CD4-positive, alpha-beta T cell treated with Interleukin-17A for 1 hour (primary cell): Measurements from ENCODE around the gene FOXRED1.
"Not testable (repeated sequence)": the region's sequence is repeated elsewhere in the genome, so short reads cannot be mapped to it uniquely, and the experiment has no call there.

Experiments
- DNase-seq: peaks from one replicate; pipeline ENCODE4 v3.0.0-alpha.2; 2020

FOXRED1 gene

DNA sequence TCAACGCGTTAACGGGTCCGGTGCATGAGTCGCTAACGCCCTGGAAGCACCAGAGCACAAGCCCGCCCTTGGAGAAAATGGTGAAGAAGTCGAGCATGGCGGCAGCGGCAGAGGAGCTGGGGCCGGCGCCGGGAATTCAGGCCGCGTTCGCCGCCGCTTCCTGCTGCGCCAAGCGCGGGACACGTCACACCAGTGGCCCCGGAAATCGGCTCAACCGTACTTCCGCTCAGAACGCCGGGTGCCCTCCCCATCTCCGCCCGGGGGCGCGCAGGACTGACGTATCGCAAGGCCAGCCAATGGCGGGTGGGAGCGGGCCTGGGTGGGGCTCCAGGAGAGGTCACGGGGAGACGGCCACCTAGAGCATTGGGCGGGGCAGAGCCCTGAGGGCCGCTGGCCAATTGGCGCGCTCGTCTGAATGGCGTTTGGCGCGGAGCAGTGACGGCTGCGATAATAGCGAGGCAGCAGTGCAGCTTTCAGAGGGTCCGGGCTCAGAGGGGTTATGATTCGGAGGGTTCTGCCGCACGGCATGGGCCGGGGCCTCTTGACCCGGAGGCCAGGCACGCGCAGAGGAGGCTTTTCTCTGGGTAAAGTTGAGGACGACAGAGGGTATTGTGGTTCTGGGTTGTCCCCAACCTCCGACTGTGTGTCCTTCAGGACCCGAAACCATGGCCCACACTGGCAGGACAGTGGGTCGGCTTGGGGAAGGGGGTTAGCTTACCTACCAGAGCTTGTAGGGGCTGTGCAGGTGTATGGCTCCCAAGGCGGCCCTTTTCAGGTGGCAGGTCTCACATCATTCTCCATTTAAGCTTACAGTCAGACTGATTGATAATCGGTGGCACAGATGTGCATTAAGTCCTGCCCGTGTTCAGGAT is at the start of gene FOXRED1, which contains the start of gene SRPRA:
Gene FOXRED1, plus strand, starts transcription at position 447 of the 872 bp plus-strand sequence. Its CDS starts 53 bp downstream, at position 500.
Gene SRPRA, minus strand, starts transcription at position 188 of the 872 bp plus-strand sequence. Its CDS starts 91 bp downstream, at position 97.
- DNase-seq = peak; percentile 99

DNA sequence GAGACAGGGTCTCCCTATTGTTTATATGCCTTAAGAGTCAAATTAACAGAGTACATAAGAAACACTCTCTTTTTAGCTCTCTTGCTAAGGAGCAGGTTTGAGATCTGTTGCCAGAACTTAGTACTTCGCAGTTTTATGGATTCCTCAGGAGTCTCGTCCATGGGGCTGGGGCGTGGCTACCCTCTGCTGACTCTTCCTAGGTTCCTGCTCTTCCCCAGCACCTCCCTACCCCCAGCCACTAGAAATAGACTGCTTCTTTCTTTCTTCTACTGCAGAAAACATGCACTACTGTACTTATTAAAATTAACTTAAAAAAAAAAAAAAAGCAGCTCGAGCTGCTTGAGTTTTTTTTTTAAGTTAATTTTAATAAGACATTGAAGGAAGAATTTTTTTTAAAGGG is 49.4 kb upstream of the FOXRED1 start:
- DNase-seq = no peak

GRCh38 chr11:126224647-126225294 is 44.2 kb upstream of the FOXRED1 start:
- DNase-seq = no peak

DNA sequence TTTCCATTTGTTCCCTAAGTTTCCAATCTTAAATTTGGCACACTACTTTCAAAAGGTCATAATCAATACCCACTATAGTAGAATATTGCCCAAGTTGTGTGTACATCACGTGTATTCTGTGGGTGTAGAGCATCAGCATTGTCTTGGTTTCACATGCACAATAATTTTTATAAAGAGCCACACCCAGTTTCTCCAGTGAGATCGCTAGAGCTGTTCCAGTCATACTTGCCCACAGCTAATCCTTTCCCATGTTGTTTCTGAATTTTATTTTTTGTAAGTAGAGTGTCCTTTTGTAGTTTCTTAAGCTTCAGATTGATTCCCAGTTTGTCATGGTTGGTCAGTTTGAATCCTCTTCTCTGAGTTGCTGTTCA is 43.7 kb upstream of the FOXRED1 start:
- DNase-seq = no peak

DNA sequence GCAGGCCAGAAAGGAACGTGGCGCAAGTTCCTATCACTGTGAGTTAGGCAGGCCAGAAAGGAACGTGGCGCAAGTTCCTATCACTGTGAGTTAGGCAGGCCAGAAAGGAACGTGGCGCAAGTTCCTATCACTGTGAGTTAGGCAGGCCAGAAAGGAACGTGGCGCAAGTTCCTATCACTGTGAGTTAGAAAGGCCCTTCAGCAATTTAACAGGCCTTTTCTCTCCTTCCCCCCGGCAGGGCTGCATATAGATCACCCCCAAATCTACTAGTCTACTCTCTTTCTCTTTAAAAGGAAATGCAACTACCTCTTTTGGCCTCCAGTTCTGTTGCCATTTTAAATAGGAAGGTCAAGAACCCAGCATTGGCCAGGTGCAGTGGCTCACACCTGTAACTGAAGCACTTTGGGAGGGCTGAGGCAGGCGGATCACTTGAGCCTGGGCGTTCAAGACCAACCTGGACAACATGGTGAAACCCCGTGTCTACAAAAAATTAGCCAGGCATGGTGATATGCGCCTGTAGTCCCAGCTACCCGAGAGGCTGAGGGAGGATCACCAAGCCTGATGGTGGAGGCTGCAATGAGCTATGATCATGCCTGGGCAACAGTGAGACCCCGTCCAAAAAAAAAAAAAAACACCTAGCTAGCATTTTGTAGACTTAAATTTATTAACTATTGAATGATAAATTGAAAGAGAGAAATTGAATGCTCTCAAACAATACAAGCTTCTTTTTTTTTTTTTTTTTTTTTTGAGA is 42.4 kb upstream of the FOXRED1 start:
- DNase-seq = no peak

- DNase-seq = no peak
These were observed 39.0 kb upstream of the FOXRED1 start for GRCh38 chr11:126229858-126230540.

- no peak for DNase-seq
These were observed 37.1 kb upstream of the FOXRED1 start for GRCh38 chr11:126231725-126232459.

DNA sequence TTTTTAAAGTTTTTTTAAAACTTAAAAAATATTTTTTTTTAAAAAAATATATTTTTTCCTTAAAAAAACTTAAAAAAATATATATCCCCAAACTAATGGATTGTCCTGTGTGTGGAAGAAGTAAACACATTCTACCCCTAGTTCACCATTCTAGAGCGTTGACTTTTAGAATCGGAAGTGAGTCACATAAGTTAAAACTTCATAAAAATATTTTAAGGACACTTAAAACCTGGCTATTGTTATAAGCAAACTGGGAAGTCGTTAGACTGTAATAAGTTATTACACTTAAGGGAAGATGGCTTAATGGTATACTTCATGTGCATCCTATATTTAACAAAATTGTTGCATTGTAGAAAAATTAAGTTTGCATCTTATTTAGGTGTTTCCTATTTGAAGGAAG is 36.3 kb upstream of the FOXRED1 start:
- no peak for DNase-seq

DNA sequence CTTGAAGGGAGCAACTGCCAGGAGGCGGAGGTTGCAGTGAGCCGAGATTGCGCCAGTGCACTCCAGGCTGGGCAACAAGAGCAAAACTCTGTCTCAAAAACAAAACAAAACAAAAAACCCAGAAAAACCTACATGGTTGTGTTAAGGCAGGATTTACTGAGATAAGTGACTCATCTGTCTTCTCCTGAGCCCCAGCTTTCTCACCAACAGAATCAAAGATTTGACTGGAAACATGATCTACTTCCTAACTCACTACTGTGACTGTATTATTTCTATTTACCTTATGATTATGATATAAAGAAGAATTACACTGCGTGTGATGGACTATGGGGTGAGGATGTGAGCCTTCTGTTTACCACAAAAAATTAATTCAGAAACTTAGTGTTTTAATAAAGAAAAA is 35.6 kb upstream of the FOXRED1 start:
- DNase-seq = no peak

- no peak for DNase-seq
These were observed 22.3 kb upstream of the FOXRED1 start for GRCh38 chr11:126246636-126247035.

GRCh38 chr11:126253265-126253664 is 15.7 kb upstream of the FOXRED1 start:
- no peak for DNase-seq

- DNase-seq = no peak
These were observed 14.1 kb upstream of the FOXRED1 start for GRCh38 chr11:126254819-126255218.

- DNase-seq = not testable (repeated sequence)
These were observed 13.4 kb upstream of the FOXRED1 start for GRCh38 chr11:126255507-126255906.

- no peak for DNase-seq
These were observed 12.7 kb upstream of the FOXRED1 start for GRCh38 chr11:126256216-126256615.

DNA sequence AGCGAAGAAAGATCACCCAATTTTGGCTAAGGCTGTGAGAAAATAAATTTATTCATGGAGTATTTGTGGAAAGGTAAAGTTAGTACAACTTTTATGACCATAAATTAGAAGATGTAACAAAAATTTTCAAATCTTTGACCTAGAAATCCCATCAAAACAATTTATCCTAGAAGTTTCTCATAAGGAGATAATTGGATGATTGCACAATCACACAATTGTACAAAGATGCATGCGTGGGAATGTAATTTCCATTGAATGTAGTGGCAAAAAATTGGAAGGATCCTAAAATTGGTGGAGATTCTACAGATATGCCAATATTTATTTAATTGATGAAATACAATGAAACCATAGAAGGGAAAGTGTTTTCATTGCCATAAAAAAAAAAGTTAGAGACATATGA is 11.8 kb upstream of the FOXRED1 start:
- DNase-seq = no peak

DNA sequence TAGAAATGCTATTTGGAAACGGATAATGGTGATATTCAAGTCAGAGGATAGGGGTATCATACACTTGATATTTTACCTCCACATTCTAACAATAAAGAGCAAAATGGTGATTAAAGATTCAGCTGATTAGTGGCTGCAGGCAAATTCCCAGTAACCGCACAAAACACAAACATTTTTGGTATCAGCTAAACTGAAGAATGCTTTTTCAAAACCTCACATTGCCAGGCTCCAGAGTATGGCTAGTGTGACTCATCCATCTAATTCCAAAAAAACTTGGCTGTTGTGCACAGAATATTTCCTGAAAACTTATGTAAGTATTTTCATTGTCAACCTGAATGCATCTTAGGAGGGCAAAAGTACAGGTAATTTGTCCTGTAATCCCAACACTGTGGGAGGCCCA is 11.2 kb upstream of the FOXRED1 start:
- DNase-seq = no peak

GRCh38 chr11:126262216-126262615 is 6.7 kb upstream of the FOXRED1 start:
- no peak for DNase-seq

GRCh38 chr11:126263489-126263888 is 5.5 kb upstream of the FOXRED1 start:
- no peak for DNase-seq

DNA sequence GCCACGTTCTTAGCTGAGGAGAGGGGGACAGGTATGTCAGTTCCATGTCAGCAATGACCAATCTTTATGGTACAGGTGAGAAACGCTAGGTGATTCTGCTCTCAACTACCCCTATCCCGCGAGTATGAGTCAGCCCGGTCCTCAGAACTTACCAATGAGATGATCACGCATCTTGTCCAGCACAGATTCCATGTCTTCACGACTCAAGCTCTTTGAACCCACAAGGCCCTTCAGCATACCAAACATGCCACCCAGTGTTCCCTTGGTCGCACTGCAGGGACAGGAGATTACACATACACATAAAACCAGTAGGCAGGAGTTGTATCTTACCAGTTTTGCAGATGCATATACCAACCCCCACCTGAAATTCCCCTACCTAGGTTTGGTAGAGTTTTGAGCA is 3.1 kb upstream of the FOXRED1 start:
- DNase-seq = no peak

GRCh38 chr11:126267650-126268049 is 1.3 kb upstream of the FOXRED1 start:
- DNase-seq = no peak

DNA sequence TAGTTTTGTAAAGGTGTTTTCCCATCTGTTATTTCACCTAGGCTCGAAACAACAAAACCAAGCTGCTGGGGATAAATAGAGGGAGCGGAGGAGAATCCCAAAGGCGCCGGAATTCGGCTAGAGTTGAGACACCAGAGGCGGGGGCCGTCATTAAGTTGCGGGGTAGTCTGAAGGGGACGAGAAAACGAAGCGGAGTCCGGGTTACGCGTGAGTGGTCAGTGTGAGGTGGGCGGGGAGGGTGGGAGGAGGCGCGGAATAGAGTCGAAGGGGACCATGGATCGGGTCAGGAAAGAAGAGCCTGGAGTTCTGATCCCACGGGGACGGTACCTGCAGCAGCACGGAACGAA is 620 bp upstream of the FOXRED1 start:
- DNase-seq = no peak

GRCh38 chr11:126277322-126277721 is 8.4 kb downstream of the FOXRED1 start:
- no peak for DNase-seq
